GM18511 (cell line): ENCODE measurements around the gene SLC6A19.

ENCODE experiments used
- ATAC-seq: cut with Tn5 transposase; IDR thresholded peaks from one replicate; pipeline ENCODE4 v1.9.1; 2021; ENCODE audit warnings: mild to moderate bottlenecking, moderate library complexity; ENCODE audit not compliant: unreplicated experiment

Gene SLC6A19

GRCh38 chr5:1241509-1242080 lies 40.2 kb downstream of the SLC6A19 start:
- ATAC-seq, result no peak

GRCh38 chr5:1242733-1243486 lies 41.5 kb downstream of the SLC6A19 start:
- ATAC-seq, result no peak

GRCh38 chr5:1243487-1244130 lies 42.2 kb downstream of the SLC6A19 start:
- ATAC-seq, result no peak

GRCh38 chr5:1244255-1244654 lies 42.9 kb downstream of the SLC6A19 start:
- ATAC-seq, result no peak

- ATAC-seq, result no peak
These were observed 43.6 kb downstream of the SLC6A19 start for GRCh38 chr5:1244976-1245375.

GRCh38 chr5:1245905-1246576 lies 44.6 kb downstream of the SLC6A19 start:
- ATAC-seq, result no peak

GRCh38 chr5:1246711-1247431 lies 45.5 kb downstream of the SLC6A19 start:
- no peak for ATAC-seq

- ATAC-seq, result no peak
These were observed 46.4 kb downstream of the SLC6A19 start for GRCh38 chr5:1247811-1248210.

- ATAC-seq, result no peak
These were observed 48.2 kb downstream of the SLC6A19 start for GRCh38 chr5:1249366-1250280.

GRCh38 chr5:1251678-1252580 lies 50.5 kb downstream of the SLC6A19 start:
- ATAC-seq, result no peak

GRCh38 chr5:1252681-1253080 lies 51.3 kb downstream of the SLC6A19 start:
- no peak for ATAC-seq

- ATAC-seq, result no peak
These were observed 52.2 kb downstream of the SLC6A19 start for GRCh38 chr5:1253456-1254105.

- no peak for ATAC-seq
These were observed 52.8 kb downstream of the SLC6A19 start for GRCh38 chr5:1254196-1254595.

GRCh38 chr5:1255081-1255561 lies 53.7 kb downstream of the SLC6A19 start:
- no peak for ATAC-seq

GRCh38 chr5:1256776-1257175 lies 55.4 kb downstream of the SLC6A19 start:
- no peak for ATAC-seq

- ATAC-seq, result no peak
These were observed 56.0 kb downstream of the SLC6A19 start for GRCh38 chr5:1257363-1257762.

- no peak for ATAC-seq
These were observed 56.4 kb downstream of the SLC6A19 start for GRCh38 chr5:1257841-1258240.

GRCh38 chr5:1259806-1260480 lies 58.5 kb downstream of the SLC6A19 start:
- ATAC-seq, result no peak
